ENCODE data around the gene ZNF282. TPM values are rescaled to one million over a fixed set of nuclear protein-coding genes. Genes with fewer than 3 reads are reported as not detected.
"Not testable (repeated sequence)": the region's sequence is repeated elsewhere in the genome, so short reads cannot be mapped to it uniquely, and the experiment has no call there.

ZNF282 gene
- total RNA-seq, 1 experiment from 2014 or later = 16.9 TPM

DNA sequence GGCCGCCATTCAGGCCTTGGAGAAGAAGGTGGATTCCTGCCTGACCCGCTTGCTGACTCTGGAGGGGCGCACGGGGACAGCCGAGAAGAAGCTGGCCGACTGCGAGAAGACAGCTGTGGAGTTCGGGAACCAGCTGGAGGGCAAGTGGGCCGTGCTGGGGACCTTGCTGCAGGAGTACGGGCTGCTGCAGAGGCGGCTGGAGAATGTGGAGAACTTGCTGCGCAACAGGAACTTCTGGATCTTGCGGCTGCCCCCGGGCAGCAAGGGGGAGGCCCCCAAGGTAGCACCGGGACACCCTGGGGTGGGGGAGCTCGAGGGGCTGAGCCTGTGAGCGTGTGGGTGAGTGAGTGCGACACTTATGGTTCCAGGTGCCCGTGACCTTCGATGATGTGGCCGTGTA lies 71.1 kb downstream of the ZNF282 start:
- Histone ChIP-seq H3K9me3 (replicated peaks) (peaks cover 7% of the 10 kb centered on the region), H3K4me3 (no peak overlapping the region), H3K27me3 (replicated peaks) (no peaks in the 10 kb centered on the region), H3K36me3 (peaks cover 22% of the 10 kb centered on the region), H3K4me1 (replicated peaks) (peaks cover 15% of the 10 kb centered on the region), H3K27ac (no peak overlapping the region)
- DNase-seq (ENCODE audit: low read depth in 1 of 2, low spot score in 2 of 2) = no peak

DNA sequence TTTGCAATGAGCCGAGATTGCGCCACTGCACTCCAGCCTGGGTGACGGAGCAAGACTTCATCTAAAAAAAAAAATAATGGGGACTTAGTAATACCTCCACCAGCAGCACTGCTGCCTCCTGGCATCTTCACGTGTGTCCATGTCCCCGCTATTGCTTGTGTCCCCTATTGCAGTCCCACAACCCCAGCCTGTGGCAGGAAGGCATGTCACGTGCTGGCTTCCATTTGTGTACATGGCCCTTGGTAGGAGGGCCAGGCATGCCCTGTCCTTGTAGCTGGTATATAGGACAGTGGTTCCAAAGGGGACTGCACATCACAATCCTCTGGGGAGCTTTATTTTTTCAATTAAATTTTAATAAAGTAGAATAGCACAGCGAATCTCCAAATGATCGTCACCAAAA lies 72.4 kb downstream of the ZNF282 start:
- Histone ChIP-seq H3K4me3 (no peak overlapping the region), H3K9me3 (replicated peaks) (no peaks in the 10 kb centered on the region; the same call in 1 of the 2 replicates), H3K27ac (no peak overlapping the region), H3K4me1 (replicated peaks) (peaks cover 2% of the 10 kb centered on the region), H3K36me3 (peaks cover 14% of the 10 kb centered on the region; the same call in 1 of the 2 replicates), H3K27me3 (replicated peaks) (no peaks in the 10 kb centered on the region)
- DNase-seq (ENCODE audit: low read depth in 1 of 2, low spot score in 2 of 2) = no peak

DNA sequence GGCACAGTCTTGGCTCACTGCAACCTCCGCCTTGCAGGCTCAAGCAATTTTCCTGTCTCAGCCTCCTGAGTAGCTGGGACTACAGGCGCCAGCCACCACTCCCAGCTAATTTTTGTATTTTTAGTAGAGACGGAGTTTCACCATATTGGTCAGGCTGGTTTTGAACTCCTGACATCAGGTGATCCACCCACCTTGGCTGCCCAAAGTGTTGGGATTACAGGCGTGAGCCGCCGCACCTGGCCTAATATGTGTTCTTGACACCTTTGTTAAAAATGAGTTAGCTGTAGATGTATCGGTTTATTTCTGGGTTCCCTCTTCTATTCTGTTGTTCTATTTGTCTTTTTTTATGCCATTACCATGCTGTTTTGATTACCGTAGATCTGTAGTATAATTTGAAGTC lies 79.1 kb downstream of the ZNF282 start:
- not testable (repeated sequence) for H3K4me1 ChIP-seq (replicated peaks); H3K4me3 ChIP-seq; H3K9me3 ChIP-seq (replicated peaks); H3K27ac ChIP-seq; DNase-seq (ENCODE audit: low read depth in 1 of 2, low spot score in 2 of 2); H3K27me3 ChIP-seq (replicated peaks)
- H3K36me3 ChIP-seq = peaks cover 14% of the 10 kb centered on the region; the same call in 1 of the 2 replicates

Other genes with a start within 250 kb of the ZNF282 start
- gene PDIA4, start 167.0 kb upstream of the ZNF282 start, total RNA-seq (2014; rRNA removed; shearing (Covaris generic)) = 207 and 271 TPM in 2 replicates
- 2.9 and 3.4 TPM in 2 replicates for gene ZNF786, start 104.8 kb upstream of the ZNF282 start, total RNA-seq (2014; rRNA removed; shearing (Covaris generic))
- 0.41 and 2.5 TPM in 2 replicates for gene ZNF425, start 69.2 kb upstream of the ZNF282 start, total RNA-seq (2014; rRNA removed; shearing (Covaris generic))
- gene ZNF398, start 48.1 kb upstream of the ZNF282 start, total RNA-seq (2014; rRNA removed; shearing (Covaris generic)) = 5.6 and 12.3 TPM in 2 replicates
- 3.7 and 6.3 TPM in 2 replicates for gene ZNF212, start 44.1 kb downstream of the ZNF282 start, total RNA-seq (2014; rRNA removed; shearing (Covaris generic))
- 2.2 and 3.9 TPM in 2 replicates for gene ZNF783, start 66.7 kb downstream of the ZNF282 start, total RNA-seq (2014; rRNA removed; shearing (Covaris generic))

All from SJSA1 (cell line).